ENCODE measurements around the gene ASXL1.

ASXL1 gene

DNA sequence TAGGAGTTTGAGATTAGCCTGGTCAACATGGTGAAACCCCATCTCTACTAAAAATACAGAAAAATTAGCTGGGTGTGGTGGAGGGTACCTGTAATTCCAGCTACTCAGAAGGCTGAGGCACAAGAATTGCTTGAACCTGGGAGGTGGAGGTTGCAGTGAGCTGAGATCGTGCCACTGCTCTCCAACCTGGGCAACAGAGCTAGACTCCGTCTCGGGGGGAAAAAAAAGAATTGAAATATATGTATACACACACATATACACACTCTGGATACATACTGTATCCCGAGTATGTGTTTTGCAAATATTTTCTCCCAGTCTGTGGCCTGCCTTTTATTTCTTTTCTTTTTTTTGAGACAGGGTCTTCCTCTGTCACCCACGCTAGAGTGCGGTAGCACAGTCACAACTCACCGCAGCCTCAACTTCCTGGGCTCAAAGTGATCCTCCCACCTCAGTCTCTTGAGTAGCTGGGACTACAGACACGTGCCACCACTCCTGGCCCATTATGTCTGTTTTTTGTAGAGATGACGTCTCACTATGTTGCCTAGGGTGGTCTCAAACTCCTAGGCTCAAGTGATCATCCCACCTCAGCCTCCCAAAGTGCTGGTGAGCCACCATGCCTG lies 49.1 kb downstream of the ASXL1 start:
- peak; percentile 17 to 43 (median 34) for DNase-seq (ENCODE audit: low read depth in 3 of 3)

DNA sequence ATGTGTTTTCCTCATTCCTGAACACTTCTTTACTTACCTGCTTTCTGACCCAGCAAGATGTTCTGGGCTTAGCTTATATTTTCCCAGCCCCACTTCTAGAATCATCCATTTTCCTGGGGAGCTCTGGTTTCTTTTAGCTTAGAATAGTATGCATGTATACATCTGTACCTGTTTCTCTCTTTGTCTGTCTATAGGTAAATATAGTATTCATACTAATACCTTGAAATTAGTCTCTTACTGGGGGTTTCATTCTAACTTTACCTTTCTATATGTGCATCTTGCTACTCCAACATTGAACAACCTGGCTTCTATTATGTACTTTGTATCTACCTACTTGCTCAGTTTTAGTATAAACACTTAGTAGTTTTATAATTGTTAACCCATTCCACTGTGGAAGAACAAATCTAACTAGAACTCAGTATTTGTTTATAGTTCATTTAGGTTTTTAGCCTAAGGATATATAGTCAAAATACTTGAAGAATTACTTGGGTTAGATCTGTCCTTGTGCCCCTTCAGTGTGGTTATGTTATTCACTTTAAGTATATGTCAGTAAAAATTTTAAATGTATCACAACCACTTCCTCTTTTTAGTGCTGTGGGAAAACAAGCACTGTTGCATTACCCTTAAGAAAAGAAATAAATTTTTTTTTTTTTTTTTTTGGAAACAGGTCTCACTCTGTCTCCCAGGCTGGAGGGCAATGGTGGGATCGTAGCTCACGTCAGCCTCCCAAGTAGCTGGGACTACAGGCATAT lies 54.0 kb downstream of the ASXL1 start:
- no peak for DNase-seq (ENCODE audit: low read depth in 3 of 3)

DNA sequence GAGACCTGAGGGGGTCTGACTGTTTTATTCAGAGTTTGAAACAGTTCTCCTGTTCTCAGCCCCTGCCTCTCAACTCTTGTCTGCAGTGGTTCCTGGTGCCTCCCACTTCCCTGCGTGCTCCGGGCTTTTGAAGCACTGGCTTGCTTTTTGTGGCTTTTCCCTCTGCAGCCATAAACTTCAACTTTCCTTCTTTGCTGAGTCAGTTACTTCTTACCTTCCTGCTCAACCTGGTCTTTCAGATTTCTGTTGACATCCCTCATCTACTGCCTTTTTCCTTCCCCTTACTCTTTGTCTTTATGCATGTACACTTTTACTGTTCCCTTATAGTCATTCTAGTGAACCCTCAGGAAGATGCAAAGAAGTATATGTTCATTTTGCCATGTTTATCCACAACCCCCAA lies 57.4 kb downstream of the ASXL1 start:
- no peak for DNase-seq (ENCODE audit: low read depth in 3 of 3)

DNA sequence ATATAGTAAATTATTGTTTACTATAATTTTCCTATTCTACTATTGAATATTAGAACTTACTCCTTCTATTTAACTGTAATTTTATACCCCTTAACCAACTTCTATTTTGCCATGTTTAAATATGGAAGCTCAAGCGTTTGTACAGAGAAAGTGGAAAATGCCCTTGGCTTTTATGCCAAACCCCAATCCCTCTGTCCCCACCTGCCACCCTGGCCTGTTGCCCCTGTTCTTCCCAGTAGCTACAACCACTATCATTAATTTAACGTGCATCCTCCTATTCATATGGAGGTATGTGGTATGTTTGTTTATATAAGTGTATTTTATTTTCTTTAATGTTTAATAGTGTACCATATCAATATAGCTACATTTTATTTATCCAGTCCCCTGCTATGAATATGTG lies 58.1 kb downstream of the ASXL1 start:
- DNase-seq (ENCODE audit: low read depth in 3 of 3), result no peak

DNA sequence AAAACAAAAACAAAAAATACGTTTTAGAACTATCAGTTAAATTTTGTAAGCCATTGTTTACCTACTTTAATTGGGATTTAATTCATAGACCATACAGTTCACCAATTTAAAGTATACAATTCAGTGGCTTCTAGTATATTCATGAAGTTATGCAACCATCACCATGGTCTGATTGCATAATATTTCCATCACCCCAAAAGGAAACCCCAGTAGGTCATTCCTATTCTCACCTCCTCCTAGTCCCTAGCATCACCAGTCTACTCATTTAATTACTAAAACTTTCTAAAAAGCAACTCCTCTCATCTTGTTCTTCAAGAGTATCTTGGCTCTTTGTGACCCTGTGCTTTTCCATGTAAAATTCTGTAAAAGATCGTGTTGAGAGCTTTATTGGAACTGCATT lies 60.2 kb downstream of the ASXL1 start:
- no peak for DNase-seq (ENCODE audit: low read depth in 3 of 3)

DNA sequence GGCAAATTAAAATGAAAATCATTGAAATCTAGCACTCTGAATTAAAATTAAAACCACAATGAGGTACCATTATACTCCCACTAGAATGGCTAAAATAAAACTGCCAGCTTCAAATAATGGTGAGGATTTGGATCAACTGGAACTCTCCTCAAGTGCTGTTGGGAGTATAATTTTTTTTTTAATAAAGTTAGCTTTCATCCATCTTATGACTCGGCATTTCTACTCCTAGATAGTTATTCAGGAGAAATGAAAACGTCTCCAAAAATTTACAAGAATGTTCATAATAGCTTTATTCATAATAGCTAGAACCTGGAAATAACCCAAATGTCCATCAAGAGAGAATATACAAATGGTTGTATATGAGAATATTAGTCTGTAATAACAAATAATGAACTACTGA lies 63.2 kb downstream of the ASXL1 start:
- DNase-seq (ENCODE audit: low read depth in 3 of 3), result no peak

DNA sequence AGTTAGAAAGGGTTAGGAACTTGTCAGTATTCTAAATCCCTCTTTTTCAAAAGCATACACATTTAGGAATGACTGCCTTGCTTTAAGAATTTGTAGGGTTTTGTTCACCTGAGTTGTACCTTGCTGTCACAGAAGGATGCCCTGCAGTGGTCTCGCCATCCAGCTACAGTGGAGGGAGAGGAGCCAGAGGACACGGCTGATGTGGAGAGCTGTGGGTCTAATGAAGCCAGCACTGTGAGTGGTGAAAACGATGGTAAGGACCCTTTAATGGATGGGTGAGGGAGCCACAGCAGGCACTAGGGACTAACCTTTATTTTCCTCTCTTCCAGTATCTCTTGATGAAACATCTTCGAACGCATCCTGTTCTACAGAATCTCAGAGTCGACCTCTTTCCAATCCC lies 69.9 kb downstream of the ASXL1 start:
- DNase-seq (ENCODE audit: low read depth in 3 of 3), result no peak

DNA sequence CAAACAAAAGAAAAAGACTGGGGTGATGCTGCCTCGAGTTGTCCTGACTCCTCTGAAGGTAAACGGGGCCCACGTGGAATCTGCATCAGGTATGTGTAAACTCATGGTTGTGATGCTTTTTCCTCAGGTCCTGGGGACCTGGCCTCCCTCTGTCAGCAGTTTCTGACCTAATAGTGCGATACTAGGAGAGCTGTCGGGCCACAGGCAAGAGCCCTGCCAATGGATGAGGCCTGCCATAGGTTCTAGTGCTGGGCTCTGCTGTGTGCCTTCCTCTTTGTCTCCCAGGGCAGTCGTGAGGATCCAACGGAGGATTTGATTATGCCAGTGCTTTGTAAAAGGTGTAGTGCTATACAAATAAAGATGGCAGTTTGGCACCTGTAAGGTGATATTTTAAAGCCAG lies 71.2 kb downstream of the ASXL1 start:
- DNase-seq (ENCODE audit: low read depth in 3 of 3), result no peak

DNA sequence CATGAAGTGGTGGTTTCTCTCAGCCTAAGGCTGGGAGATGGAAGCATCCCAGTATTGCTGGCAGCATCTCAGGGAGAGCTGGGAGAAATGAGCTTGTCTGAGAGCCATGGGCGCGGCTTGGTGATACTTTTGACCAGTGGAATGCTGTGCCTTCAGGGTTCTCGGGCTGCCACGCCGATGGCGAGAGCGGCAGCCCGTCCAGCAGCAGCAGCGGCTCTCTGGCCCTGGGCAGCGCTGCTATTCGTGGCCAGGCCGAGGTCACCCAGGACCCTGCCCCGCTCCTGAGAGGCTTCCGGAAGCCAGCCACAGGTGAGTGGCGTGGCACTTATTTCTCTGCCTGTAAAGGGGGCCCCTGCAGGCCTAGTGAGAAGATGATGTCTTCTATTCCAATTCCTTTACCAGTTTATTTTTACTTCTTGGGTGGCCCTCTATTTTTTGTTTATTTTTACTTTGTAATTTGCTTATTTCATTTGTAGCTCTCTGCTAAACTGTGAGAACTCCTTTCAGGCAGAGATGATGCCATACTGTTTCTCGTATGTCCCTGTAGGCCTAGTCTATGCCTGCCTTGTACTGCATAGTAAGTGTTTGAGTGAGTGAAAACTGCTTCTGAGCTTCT lies 71.7 kb downstream of the ASXL1 start:
- DNase-seq (ENCODE audit: low read depth in 3 of 3), result no peak

DNA sequence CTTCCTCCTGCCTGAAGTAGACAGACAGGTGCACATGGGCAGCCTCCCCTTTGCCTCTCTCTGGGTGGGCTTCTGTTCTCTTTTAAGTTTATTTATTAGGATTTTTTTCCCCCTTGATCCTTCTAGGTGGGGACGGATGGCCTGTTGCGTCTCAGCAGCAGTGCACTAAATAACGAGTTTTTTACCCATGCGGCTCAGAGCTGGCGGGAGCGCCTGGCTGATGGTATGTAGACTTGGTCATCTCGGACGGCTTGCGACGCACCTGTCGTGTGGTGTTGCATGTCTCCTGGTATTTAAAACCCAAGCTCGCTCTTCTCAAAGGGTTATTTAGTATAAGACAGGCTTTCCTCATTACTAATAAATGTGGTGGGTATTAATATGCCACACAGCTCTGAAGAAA lies 73.3 kb downstream of the ASXL1 start:
- DNase-seq (ENCODE audit: low read depth in 3 of 3), result no peak

DNA sequence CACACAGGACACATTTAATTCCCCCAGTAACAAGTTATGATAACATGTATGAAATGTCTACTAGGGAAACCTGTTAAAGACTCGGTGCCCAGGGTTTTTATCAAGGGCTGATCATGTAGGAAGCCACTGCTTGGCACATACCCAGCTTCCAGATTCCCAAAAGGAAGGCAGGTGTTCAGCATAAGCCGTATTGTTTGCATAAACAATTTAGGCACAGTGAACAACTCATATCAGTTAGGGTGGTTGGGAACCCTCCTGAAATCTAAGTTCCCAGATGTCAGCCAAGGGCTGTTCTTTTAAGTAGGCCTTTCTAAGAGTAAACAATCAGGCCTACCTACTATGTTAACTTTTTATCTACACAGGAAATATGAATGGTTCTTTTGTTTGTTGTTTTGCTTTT lies 74.1 kb downstream of the ASXL1 start:
- no peak for DNase-seq (ENCODE audit: low read depth in 3 of 3)

DNA sequence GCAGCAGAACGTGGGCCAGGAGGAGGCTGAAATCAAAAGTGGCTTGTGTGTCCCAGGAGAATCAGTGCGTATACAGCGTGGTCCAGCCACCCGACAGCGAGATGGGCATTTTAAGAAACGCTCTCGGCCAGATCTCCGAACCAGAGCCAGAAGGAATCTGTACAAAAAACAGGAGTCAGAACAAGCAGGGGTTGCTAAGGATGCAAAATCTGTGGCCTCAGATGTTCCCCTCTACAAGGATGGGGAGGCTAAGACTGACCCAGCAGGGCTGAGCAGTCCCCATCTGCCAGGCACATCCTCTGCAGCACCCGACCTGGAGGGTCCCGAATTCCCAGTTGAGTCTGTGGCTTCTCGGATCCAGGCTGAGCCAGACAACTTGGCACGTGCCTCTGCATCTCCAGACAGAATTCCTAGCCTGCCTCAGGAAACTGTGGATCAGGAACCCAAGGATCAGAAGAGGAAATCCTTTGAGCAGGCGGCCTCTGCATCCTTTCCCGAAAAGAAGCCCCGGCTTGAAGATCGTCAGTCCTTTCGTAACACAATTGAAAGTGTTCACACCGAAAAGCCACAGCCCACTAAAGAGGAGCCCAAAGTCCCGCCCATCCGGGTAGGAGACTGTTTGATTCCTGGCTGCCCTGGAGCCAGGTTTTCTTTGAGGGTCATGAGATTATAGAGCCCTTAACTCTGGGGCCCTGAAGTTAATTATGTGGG lies 75.3 kb downstream of the ASXL1 start:
- no peak for DNase-seq (ENCODE audit: low read depth in 3 of 3)

DNA sequence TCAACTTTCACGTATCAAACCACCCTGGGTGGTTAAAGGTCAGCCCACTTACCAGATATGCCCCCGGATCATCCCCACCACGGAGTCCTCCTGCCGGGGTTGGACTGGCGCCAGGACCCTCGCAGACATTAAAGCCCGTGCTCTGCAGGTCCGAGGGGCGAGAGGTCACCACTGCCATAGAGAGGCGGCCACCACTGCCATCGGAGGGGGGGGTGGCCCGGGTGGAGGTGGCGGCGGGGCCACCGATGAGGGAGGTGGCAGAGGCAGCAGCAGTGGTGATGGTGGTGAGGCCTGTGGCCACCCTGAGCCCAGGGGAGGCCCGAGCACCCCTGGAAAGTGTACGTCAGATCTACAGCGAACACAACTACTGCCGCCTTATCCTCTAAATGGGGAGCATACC lies 76.3 kb downstream of the ASXL1 start:
- DNase-seq (ENCODE audit: low read depth in 3 of 3), result no peak

DNA sequence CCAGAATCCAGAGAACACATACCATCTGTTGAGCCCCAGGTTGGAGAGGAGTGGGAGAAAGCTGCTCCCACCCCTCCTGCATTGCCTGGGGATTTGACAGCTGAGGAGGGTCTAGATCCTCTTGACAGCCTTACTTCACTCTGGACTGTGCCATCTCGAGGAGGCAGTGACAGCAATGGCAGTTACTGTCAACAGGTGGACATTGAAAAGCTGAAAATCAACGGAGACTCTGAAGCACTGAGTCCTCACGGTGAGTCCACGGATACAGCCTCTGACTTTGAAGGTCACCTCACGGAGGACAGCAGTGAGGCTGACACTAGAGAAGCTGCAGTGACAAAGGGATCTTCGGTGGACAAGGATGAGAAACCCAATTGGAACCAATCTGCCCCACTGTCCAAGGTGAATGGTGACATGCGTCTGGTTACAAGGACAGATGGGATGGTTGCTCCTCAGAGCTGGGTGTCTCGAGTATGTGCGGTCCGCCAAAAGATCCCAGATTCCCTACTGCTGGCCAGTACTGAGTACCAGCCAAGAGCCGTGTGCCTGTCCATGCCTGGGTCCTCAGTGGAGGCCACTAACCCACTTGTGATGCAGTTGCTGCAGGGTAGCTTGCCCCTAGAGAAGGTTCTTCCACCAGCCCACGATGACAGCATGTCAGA lies 77.4 kb downstream of the ASXL1 start:
- no peak for DNase-seq (ENCODE audit: low read depth in 3 of 3)

DNA sequence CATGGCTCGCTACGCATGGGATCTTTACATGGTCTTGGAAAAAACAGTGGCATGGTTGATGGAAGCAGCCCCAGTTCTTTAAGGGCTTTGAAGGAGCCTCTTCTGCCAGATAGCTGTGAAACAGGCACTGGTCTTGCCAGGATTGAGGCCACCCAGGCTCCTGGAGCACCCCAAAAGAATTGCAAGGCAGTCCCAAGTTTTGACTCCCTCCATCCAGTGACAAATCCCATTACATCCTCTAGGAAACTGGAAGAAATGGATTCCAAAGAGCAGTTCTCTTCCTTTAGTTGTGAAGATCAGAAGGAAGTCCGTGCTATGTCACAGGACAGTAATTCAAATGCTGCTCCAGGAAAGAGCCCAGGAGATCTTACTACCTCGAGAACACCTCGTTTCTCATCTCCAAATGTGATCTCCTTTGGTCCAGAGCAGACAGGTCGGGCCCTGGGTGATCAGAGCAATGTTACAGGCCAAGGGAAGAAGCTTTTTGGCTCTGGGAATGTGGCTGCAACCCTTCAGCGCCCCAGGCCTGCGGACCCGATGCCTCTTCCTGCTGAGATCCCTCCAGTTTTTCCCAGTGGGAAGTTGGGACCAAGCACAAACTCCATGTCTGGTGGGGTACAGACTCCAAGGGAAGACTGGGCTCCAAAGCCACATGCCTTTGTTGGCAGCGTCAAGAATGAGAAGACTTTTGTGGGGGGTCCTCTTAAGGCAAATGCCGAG lies 78.2 kb downstream of the ASXL1 start:
- no peak for DNase-seq (ENCODE audit: low read depth in 3 of 3)

DNA sequence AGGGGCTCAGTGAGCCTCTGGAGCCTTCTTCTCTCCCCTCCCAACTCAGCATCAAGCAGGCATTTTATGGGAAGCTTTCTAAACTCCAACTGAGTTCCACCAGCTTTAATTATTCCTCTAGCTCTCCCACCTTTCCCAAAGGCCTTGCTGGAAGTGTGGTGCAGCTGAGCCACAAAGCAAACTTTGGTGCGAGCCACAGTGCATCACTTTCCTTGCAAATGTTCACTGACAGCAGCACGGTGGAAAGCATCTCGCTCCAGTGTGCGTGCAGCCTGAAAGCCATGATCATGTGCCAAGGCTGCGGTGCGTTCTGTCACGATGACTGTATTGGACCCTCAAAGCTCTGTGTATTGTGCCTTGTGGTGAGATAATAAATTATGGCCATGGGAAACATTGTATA lies 78.8 kb downstream of the ASXL1 start:
- no peak for DNase-seq (ENCODE audit: low read depth in 3 of 3)

DNA sequence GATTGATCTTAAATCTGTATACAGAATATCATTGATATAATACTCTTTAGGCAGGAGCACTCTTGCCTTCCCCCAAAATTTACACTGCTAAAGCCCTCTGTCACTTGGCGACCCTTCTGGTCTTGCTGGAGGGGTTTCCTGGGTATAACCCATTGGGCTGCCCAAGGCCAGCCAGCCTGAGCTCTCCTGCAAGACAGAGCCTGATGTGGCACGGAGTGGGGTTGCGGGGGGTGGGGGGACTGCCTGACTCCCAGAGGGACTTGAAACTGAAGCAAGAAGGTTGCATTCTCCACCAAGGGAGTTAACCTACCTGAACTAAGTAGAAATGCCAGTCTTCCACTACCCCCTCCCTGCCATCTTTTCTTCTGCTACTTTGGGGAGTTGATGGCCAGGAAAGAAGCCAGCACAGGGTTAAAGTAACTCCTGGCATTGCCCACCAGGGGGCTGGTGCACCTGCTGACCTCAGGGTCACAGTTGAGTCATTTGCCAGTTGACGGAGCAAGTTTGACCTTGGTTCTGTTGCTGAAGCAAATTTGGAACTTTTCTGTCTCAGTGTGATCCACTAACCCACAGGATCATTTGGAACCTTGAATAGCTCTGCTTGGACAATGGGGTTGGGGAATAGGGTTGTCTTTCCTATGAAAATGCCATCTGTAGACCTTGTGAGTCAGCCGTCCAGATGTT lies 79.4 kb downstream of the ASXL1 start:
- no peak for DNase-seq (ENCODE audit: low read depth in 3 of 3)

DNA sequence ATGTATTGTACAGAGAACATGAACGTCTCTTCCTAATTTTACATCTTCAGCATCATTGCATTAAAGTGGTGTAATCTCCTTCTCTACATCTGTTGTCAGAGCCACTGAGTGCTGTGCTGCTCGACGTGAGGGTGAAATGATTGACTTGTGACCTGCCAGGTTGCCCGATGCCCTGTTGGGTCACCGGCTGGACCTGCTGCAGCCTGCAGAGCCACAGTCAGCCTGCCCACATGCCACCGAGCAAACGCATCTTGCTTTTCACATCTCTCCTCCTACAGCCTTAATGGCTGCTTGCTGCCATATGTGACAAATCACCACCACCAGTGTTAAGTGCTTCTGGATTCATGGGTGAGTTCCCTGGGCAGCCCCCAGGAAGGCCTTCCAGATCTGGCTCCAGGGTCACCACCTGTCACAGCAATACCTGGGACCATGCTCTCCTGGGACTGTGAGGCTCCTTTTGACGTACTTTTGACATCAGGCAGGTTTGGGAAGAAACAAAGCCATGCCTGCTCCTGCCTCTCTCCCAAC lies 80.3 kb downstream of the ASXL1 start:
- no peak for DNase-seq (ENCODE audit: low read depth in 3 of 3)

DNA sequence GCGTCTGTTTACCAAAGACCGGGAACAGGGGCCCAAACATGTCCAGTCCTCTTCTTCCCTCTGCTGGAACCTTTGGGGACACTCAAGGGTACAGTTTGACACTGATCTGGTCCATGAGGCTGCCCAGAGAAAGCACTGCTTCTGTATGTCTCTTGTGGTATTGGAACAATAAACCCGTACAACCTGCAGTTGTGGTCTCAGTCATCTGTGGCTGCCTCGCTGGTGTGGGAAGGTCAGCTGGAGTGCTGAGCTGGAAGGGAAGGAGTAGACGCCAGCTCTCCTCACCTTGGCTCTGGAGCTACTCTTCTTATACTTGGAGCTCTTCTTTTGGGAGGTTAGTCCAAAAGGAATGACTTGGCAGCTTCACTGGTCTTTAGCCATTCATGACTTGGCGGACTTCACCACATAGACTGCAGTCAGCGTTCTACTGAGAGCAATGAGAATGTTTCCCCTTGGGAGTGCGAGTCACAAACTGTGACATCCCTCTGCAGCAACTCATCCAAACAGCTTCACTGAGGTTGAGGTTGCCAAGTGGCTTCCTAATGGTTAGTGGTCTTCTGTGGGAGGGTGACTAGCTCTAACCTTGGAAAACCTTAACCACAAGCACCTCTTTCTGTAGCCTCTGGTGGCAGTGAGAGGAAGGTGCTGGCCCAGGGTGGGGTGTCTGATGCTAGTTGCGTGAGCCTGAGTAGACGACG lies 81.2 kb downstream of the ASXL1 start:
- peak in 2 of 3 donors; percentile 13 to 24 for DNase-seq (ENCODE audit: low read depth in 3 of 3)

Data from stimulated activated CD4-positive, alpha-beta T cell treated with anti-CD3 and anti-CD28 coated beads, TNF-alpha, amount 100 ng/mL, for 48 hours (primary cell).